Myocyte (in vitro differentiated cells): ENCODE data around the gene MEIKIN. TPM values are rescaled to one million over a fixed set of nuclear protein-coding genes. Genes with fewer than 3 reads are reported as not detected.
"Not testable (repeated sequence)": the region's sequence is repeated elsewhere in the genome, so short reads cannot be mapped to it uniquely, and the experiment has no call there.

ENCODE experiments used
- DNase-seq: peaks from one replicate; pipeline ENCODE4 v3.0.0-alpha.2; 2012; ENCODE audit warnings: low read depth
- total RNA-seq: library from RNA; depleted of rRNA; stranded (reverse); fragments of >200 nt; gene quantifications from 2 replicates; pipeline ENCODE4 v1.2.3, GENCODE V29; 2014

MEIKIN gene
- total RNA-seq, 1 donor from 2014 or later: not detected

DNA sequence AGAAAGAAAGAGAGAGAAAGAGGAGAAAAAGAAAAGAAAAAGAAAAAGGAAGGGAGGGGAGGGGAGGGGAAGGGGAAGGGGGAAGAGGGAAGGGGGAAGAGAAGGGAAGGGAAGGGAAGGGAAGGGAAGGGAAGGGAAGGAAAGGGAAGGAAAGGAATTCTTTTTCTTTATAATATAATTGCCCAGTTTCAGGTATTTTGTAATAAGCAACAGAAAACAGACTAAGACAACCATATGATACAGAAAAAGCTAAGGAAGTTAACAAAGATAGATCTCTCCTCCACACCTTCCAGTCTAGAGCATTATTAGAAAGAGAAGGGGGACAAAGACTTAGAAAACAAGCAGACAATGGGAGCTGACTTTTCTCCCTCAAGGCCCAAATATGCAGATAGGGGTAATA lies 31.0 kb downstream of the MEIKIN start:
- no peak for DNase-seq

DNA sequence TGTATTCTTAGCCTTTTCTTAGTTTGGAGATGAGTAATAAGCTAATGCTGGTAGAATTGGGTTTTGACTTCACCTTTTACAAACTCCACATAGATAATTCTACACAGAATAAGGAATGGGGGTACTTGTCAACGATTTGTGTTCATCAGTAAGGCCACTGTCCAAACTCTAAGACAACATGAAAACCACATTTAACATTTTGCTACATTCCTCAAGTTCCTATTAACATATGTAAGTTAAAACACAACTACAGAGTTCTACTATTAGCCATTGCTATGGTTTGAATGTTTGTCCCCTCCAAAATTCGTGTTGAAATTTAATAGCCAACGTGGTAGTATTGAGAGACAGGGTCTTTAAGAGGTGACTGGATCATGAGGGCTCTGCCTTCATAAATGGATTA lies 31.9 kb downstream of the MEIKIN start:
- no peak for DNase-seq

DNA sequence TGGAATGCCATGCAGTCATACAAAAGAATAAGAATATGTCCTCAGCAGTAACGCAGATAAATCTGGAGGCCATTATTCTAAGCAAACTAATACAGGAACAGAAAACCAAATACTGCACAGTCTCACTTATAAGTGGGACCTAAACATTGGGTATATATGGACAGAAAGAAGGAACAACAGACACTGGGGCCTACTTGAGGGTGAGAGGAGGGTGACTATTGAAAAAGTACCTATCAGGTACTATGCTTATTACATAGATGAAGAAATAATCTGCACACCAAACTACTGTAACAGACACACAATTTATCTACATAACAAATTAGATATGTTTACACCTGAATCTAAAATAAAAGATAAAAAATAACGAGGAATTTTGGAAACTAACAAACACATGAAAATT lies 38.8 kb downstream of the MEIKIN start:
- no peak for DNase-seq

DNA sequence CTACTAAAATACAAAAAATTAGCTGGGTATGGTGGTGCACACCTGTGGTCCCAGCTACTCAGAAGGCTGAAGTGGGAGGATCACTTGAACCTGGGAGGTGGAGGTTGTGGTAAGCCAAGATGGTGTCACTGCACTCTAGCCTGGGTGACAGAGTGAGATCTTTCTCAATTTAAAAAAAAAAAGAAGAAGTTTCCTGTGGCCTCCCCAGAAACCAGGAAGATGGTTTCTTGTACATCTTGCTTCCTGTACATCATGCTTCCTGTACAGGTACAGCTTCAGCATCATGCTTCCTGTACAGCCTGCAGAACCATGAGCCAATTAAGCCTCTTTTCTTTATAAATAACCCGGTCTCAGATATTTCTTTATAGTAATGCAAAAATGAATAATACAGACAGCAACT lies 43.2 kb downstream of the MEIKIN start:
- DNase-seq: not testable (repeated sequence)

DNA sequence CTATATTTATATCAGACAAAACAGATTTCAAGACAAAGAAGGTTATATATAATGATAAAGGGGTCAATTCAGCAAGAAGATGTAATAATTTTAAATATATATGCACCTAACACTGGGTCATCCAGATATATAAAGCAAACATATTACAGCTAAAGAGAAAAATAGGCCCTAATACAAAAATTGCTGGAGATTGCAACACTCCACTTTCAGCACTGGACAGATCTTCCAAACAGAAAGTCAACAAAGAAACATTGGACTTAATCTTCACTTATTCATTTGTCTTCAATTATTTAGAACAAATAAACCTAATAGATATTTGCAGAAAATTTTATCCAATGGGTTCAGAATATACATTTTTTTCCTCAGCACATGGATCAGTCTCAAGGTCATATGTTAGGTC lies 45.8 kb downstream of the MEIKIN start:
- DNase-seq: peak; percentile 21

DNA sequence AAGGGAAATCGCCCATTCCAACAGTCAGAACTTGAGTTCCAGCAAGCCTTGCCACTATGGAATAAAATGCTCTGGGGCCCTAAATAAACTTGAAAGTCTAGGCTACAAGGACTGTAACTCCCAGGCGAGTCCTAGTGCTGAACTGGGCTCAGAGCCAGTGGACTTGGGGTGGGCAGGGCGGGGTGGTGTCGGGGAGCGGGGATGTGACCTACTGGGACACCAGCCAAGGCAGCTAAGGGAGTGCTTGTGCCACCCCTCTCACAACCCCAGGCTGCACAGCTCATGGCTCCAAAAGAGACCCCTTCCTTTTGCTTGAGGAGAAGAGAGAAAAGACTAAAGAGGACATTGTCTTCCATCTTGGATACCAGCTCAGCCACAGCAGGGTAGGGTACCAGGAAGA lies 61.5 kb downstream of the MEIKIN start:
- DNase-seq: no peak

DNA sequence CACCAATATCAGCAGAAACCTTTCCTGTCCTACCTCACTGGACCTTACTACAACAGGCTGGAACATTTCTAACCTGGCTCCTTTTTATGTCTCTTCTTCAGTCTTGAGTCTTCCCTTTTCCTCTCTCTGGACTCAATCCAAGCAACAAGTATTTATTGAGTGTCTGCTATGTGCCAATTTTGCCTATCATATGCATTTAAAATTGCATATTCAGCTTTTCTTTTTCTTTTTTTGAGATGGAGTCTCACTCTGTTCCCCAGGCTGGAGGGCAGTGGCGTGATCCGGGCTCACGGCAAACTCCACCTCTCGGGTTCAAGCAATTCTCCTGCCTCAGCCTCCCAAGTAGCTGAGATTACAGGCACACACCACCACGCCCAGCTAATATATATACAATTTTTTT lies 65.8 kb downstream of the MEIKIN start:
- DNase-seq: no peak

DNA sequence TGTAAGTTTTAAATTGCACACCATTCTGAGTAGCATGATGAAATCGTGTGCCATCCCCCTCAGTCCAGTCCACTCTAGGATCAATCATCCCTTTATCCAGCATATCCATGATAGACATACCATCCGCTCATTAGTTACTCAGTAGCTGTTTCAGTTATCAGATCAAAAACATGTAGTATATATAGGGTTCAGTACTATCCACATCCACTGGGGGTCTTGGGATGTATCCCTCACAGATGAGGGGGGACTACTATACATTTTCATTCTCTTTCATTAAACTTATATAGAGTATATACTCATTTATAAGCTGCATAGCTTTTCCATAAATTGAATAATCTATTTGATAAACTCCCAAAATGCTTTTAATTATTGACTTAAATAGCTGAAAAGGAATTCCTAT lies 67.6 kb downstream of the MEIKIN start:
- DNase-seq: no peak

DNA sequence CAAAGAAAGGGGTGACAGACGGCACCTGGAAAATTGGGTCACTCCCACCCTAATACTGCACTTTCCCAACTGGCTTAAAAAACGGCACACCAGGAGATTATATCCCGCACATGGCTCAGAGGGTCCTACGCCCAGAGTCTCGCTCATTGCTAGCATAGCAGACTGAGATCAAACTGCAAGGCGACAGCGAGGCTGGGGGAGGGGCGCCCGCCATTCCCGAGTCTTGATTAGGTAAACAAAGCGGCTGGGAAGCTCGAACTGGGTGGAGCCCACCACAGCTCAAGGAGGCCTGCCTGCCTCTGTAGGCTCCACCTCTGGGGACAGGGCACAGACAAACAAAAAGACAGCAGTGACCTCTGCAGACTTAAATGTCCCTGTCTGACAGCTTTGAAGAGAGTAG lies 74.2 kb downstream of the MEIKIN start:
- DNase-seq: not testable (repeated sequence)

DNA sequence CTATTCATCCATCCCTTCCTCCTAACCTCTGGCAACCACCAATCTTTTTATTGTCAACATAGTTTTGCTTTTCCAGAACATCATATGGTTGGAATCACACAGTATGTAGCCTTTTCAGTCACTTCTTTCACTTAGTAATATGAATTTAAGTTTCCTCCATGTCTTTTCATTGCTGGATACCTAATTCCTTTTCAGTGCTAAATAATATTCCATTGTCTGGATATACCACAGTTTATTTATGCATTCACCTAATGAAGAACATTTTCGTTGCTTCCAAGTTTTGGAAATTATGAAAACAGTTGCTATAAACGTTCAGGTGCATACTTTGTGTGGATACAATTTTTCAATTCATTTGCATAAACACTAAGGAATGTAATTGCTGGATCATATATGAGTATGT lies 77.9 kb downstream of the MEIKIN start:
- DNase-seq: no peak

DNA sequence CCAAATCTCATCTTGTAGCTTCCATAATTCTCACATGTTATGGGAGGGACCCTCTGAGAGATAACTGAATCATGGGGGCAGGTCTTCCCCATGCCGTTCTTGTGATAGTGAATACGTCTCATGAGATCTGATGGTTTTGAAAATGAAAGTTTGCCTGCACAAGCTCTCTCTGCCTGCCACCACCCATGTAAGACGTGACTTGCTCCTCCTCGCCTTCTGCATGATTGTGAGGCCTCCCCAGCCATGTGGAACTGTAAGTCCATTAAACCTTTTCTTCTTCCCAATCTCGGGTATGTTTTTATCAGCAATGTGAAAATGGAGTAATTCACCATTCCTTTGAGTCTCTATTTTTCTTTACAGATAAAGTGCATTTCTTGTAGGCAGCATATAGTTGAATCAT lies 81.8 kb downstream of the MEIKIN start:
- no peak for DNase-seq

DNA sequence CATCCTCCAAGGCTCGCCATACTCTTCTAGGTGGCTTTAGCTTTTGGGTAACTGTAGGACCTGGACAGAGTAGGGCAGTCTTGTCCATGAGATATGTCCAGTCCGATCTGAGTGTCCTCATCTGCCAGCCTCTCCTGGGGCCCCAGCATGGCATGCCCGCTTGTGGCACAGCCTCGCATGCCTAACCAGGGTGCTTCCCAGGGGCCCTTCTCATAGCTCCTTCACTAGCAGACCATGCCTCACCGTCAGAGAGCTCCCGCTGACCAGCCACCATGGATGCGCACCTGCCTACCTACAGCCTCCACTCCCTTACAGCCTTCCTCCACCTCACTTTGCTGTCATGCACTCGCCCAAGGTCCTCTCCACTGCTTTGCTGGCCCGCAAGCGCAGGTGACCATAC lies 88.1 kb downstream of the MEIKIN start:
- no peak for DNase-seq

DNA sequence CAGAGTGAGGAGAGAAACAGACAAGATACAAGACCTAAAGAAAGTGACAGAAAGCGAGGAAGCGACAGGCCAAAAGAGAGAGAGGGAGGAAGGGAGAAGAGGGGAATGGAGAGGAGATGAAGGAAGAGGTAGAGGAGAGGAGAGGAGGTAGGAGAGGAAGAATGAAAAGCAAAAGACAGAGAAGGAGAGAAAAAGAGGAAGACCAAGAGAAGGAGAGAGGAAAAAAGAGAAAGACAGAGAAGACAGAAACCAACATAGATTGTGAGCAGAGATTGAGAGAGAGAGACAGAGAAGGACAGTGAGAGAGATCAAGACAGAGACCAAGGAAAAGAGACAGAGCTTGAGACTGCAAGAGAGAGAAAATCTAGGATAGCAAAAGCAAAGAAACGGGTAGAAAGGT lies 90.0 kb downstream of the MEIKIN start:
- DNase-seq: no peak

DNA sequence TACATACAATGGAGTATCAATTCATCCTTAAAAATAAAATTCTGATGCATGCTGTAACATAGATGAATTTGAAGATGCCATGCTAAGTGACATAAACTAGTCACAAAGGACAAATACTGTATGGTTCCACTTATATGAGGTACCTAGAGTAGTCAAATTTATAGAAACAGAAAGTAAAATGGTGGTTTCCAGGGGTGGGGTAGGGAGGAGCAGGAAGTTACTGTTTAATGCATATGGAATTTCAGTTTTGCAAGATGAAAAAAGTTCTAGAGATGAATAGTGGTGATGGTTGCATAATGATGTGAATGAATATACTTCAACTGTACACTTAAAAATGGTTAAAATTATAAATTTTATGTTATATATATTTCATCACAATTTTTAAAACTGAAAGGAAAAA lies 91.3 kb downstream of the MEIKIN start:
- DNase-seq: no peak

DNA sequence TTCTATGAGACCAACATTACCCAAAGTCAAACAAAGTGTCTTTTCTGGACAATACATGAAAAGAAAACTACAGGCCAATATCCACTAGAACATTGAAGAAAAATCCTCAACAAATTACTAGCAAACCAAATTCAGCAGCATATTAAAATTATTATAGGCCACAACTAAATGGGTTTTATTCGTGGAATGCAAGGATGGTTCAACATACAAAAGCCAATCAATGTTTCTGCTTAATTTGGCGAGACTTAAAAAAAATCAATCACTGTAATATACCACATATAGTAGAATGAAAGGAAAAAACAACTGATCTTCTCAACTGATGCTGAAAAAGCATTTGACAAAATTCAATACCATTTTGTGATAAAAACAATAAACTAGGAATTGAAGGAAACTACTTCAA lies 96.8 kb downstream of the MEIKIN start:
- no peak for DNase-seq

DNA sequence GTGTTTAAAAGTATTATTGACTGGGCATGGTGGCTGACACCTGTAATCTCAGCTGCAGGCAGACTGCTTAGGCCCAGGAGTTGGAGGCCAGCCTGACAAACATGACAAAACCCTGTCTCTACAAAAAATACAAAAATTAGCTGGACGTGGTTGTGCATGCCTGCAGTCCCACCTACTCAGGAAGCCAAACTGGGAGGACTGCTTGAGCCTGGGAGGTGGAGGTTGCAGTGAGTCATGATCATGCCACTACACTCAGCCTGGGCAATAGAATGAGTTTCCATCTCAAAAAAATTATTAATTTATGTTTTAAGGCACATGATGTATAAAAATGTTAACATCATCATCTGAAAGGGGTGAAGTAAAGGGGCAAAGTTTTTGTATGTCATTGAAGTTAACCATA lies 98.9 kb downstream of the MEIKIN start:
- DNase-seq: no peak

DNA sequence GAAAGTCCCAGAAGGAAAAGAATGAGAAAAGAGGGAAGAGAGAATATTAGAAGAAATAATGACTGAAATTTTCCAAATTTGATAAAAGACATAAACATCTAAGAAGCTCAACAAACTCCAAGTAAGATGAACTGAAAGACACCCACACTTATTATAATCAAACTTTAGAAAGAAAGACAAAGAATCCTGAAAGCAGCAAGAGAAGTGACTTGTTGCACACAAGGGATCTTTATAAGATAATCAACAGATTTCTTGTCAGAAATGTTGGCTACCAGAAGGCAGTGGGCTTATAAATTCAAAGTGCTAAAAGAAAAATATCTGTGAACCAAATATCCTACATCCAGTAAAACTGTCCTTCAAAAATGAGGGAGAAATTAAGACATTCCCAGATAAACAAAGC lies 99.6 kb downstream of the MEIKIN start:
- no peak for DNase-seq

DNA sequence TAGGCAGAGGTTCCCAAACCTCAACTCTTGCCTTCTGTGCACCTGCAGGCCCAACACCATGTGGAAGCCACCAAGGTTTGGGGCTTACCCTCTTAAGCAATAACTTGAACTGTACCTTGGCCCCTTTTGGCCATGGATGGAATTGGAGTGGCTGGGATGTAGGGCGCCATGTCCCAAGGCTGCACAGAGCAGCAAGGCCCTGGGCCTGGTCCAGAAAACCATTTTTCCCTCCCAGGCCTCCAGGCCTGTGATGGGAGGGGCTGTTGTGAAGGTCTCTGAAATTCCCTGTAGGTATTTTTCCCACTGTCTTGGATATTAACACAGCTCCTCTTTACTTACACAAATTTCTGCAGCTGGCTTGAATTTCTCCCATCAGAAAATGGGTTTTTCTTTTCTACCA lies 102.5 kb downstream of the MEIKIN start:
- DNase-seq: not testable (repeated sequence)

DNA sequence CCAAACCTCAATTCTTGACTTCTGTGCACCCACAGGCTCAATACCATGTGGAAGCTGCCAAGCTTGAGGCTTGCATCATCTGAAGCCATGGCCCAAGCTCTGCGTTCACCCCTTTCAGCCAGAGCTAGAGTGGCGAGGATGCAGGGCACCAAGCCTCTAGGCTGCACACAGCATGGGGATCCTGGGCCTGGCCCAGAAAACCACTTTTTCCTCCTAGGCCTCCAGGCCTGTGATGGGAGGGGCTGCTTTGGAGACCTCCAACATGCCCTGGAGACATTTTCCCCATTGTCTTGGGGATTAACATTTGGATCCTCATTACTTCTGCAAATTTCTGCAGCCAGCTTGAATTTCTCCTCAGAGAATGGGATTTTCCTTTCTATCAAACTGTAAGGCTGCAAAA lies 112.8 kb downstream of the MEIKIN start:
- DNase-seq: not testable (repeated sequence)

DNA sequence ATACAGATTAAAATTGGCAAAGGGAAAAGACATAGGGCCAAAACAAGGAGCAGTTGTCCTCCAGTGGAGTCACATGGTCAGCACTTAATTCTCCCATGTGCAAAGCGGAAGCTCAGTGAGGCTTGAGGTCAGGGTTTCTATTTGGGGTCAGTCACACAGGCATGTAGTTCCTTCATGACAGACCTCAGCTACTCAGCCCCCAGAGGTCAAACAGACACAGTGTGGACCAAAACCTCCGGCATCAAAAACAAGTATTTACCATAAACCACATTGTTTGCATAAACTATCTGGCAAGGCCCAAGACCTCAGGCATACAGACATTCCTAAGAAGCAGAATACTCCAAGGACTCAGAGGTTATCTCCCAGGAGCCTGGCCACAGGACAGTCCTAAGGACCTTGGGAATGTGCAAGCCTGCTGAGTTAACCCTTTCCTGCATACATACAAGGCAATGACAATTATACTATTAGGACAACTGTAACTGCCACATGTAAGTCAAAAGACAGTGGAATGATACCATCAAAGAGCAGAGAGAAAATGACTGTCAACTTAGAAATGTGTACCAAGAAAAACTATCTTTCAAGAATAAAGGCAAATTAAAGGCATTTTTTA lies 120.0 kb downstream of the MEIKIN start:
- no peak for DNase-seq

DNA sequence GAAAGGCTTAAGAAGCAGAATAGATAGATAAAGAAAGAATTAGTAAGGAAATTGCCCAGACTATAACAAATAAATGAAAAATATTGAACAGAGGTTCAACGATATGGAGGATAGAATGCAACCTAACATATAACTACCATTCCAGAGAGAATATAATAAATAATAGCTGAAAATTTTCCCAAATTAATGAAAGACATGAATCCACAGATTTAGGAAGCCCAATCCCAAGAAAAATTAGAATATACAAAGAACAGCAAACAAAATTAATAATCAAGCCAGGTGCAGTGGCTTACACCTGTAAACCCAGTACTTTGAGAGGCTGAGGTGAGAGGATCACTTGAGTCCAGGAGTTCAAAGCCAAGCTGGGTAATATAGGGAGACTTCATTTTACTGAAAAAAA lies 120.8 kb downstream of the MEIKIN start:
- no peak for DNase-seq

DNA sequence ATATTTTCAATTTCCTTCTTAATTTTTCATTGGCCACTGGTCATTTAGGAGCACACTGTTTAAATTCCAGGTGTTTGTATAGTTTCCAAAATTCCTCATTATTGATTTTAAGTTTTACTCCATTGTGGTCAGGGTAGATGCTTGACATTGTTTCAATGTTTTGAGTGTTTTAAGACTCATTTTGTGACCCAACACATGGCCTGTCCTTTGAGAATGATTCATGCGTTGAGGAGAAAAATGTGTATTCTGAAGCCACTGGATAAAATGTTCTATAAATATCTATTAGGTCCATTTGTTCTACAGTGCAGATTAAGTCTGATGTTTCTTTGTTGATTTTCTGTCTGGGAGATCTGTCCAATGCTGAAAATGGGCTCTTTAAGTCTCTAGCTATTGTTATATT lies 124.2 kb downstream of the MEIKIN start:
- DNase-seq: peak; percentile 9

DNA sequence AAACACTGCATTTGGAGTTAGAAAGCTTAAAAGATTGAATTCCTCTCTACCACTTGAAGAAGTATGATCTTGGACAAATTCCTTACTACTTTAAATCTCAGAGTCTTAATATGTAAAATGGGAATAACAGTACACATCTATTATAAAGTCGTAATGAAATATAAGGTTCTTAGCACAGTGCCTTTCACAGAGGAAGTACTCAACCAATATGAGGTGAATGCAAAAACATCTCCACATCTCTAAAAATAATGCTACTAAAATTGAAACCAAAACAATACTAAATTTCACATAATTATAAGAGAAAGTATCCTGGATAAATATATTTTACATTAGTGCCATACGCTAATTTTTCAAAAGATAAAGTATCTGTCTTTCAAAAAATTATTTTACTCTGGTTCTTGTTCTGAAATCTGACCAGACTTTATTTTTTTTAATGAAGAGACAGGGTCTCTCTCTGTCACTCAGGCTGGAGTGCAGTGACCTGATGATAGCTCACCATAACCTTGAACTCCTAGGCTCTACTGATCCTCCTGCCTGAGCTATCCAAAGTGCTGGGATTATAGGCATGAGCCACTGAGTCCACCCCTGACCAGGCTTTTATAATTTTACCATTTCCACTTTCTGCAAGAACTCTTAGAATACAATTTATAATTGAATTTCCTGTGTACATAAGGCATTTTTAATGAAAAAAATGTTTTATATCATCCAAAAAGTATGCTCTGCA lies 127.3 kb downstream of the MEIKIN start:
- DNase-seq: no peak
